NCI-H82 treated with DMSO at 0.1 percent for 48 hours (cell line): ENCODE results near the gene PERCC1.
"Not testable (repeated sequence)": the region's sequence is repeated elsewhere in the genome, so short reads cannot be mapped to it uniquely, and the experiment has no call there.

Source experiments
- DNase-seq: peaks from one replicate; lab custom pipeline; 2025; ENCODE audit not compliant: unreplicated experiment; lab: John Stamatoyannopoulos, UW

Gene PERCC1

GRCh38 chr16:1466054-1466453 lies 35.2 kb downstream of the PERCC1 start:
- DNase-seq, result no peak

GRCh38 chr16:1466968-1467521 lies 36.2 kb downstream of the PERCC1 start:
- DNase-seq, result no peak

GRCh38 chr16:1468426-1468810 lies 37.5 kb downstream of the PERCC1 start:
- no peak for DNase-seq

GRCh38 chr16:1469141-1469540 lies 38.3 kb downstream of the PERCC1 start:
- not testable (repeated sequence) for DNase-seq

GRCh38 chr16:1469693-1470201 lies 38.9 kb downstream of the PERCC1 start:
- DNase-seq, result no peak

- no peak for DNase-seq
These were observed 39.8 kb downstream of the PERCC1 start for GRCh38 chr16:1470481-1471251.

GRCh38 chr16:1471569-1472194 lies 40.8 kb downstream of the PERCC1 start:
- DNase-seq, result no peak

- DNase-seq, result no peak
These were observed 42.1 kb downstream of the PERCC1 start for GRCh38 chr16:1472974-1473373.

- no peak for DNase-seq
These were observed 43.4 kb downstream of the PERCC1 start for GRCh38 chr16:1474082-1474795.

GRCh38 chr16:1474796-1475551 lies 44.1 kb downstream of the PERCC1 start, which contains the start of gene CLCN7:
CLCN7 (minus strand) TSS chr16:1475028; CDS start chr16:1474974, 54 bp downstream.
- DNase-seq, result peak; percentile 16

- DNase-seq, result no peak
These were observed 44.8 kb downstream of the PERCC1 start for GRCh38 chr16:1475552-1476114.

GRCh38 chr16:1477033-1477432 lies 46.2 kb downstream of the PERCC1 start:
- no peak for DNase-seq

- DNase-seq, result not testable (repeated sequence)
These were observed 48.1 kb downstream of the PERCC1 start for GRCh38 chr16:1478937-1479336.

- no peak for DNase-seq
These were observed 51.3 kb downstream of the PERCC1 start for GRCh38 chr16:1481906-1482835.
